Neural cell (in vitro differentiated cells): ENCODE results near the gene NFAM1.
A peak's percentile ranks its signal among the peaks of the same experiment; 100 is the strongest.

Source experiments
- CTCF ChIP-seq: fragments of 450-650 bp; IDR thresholded peaks from 2 replicates; pipeline ENCODE4 v1.5.1; 2014; ENCODE audit warnings: antibody characterized with exemption, mild to moderate bottlenecking, moderate library complexity; ENCODE audit not compliant: poor library complexity, severe bottlenecking
- EP300 ChIP-seq: fragments of 450-650 bp; conservative IDR thresholded peaks from 2 replicates; pipeline ENCODE4 v1.6.1; 2014; ENCODE audit warnings: antibody characterized with exemption, mild to moderate bottlenecking, moderate library complexity; ENCODE audit not compliant: poor library complexity, severe bottlenecking
- EZH2 ChIP-seq: fragments of 200-600, 300-800 bp; shearing (Covaris generic), sonication (generic); IDR thresholded peaks from 2 replicates; pipeline ENCODE4 v1.6.1; 2014; ENCODE audit warnings: antibody characterized with exemption, low read length, borderline replicate concordance, mild to moderate bottlenecking; ENCODE audit not compliant: insufficient read depth, poor library complexity, severe bottlenecking
- SMC3 ChIP-seq: fragments of 450-650 bp; conservative IDR thresholded peaks from 2 replicates; pipeline ENCODE4 v1.6.1; 2014; ENCODE audit warnings: antibody characterized with exemption, mild to moderate bottlenecking, moderate library complexity; ENCODE audit not compliant: poor library complexity

GRCh38 chr22:42371099-42371498 is 61.1 kb downstream of the NFAM1 start:
- TF ChIP-seq CTCF (no peak), EZH2 (no peak), EP300 (no peak), SMC3 (peak; percentile 28)
